Thyroid gland (tissue), 4 donors: ENCODE measurements around the gene SERINC2.

Experiments used
- POLR2A ChIP-seq, 2 donors: fragments of 450-650 bp; IDR thresholded peaks; one replicate each; pipeline ENCODE4 v1.6.1; 2017; ENCODE audit warnings: antibody characterized with exemption in 2 of 2, mild to moderate bottlenecking in 2 of 2, moderate library complexity in 1 of 2
- TF ChIP-seq, protein P1 (sequence below), 6 experiments: fragments of 200-600 bp in 3 of 6; fragments of 450-650 bp in 3 of 6; sonication (generic) in 3 of 6; IDR thresholded peaks; one replicate each; pipeline ENCODE4 v1.5.1; 2016 to 2019; ENCODE audit warnings: antibody characterized with exemption in 6 of 6, mild to moderate bottlenecking in 2 of 6, inconsistent platforms in 1 of 6, moderate library complexity in 1 of 6

GRCh38 chr1:31434979-31435378, 22.0 kb downstream of the SERINC2 start:
- no peak for TF ChIP-seq POLR2A (IDR thresholded peaks at IDR 0.05)
- TF ChIP-seq, protein P1, sequence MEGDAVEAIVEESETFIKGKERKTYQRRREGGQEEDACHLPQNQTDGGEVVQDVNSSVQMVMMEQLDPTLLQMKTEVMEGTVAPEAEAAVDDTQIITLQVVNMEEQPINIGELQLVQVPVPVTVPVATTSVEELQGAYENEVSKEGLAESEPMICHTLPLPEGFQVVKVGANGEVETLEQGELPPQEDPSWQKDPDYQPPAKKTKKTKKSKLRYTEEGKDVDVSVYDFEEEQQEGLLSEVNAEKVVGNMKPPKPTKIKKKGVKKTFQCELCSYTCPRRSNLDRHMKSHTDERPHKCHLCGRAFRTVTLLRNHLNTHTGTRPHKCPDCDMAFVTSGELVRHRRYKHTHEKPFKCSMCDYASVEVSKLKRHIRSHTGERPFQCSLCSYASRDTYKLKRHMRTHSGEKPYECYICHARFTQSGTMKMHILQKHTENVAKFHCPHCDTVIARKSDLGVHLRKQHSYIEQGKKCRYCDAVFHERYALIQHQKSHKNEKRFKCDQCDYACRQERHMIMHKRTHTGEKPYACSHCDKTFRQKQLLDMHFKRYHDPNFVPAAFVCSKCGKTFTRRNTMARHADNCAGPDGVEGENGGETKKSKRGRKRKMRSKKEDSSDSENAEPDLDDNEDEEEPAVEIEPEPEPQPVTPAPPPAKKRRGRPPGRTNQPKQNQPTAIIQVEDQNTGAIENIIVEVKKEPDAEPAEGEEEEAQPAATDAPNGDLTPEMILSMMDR (IDR thresholded peaks at IDR 0.05), result no peak
